ENCODE data around the gene NOS1.

NOS1 gene

DNA sequence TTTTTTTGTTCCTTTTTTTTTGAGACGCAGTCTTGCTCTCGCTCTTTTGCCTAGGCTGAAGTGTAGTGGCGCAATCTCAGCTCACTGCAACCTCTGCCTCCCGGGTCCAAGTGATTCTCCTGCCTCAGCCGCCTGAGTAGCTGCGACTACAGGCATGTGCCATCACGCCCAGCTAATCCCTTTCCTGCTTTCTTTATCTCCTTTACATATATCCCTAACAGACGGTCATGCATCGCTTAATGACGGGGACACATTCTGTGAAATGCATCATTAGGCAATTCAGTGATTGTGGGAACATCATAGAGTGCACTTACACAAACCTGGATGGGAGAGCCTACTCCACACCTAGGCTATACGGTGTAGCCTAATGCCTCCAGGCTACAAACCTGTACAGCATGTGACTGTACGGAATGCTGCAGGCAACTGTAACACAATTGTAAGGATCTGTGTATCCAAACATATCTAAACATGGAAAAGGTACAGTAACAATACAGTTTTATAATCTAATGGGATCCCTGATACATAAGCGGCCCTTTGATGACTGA, 32.8 kb downstream of the NOS1 start:
- DNase-seq, result no peak

GRCh38 chr12:117322428-117322827, 39.0 kb downstream of the NOS1 start:
- DNase-seq, result no peak

DNA sequence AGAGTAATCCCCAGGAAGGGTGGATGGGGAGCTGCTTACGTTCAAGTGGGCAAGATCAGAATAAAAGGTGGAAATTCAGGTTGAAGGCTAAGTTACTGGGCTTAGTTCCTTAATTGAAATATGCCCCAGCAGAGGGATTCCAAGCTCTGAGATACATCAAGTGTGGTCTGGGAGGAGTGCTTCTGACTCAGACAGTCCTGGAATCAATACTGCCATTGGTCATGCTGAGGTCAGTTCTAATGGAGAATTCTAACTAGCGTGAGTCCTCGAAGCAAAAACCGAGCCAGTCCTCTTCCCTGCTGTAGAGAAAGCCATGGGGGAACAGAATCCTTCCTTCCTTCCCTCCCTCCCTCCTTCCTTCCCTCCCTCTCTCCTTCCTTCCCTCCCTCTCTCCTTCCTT, 39.9 kb downstream of the NOS1 start:
- DNase-seq, result no peak

DNA sequence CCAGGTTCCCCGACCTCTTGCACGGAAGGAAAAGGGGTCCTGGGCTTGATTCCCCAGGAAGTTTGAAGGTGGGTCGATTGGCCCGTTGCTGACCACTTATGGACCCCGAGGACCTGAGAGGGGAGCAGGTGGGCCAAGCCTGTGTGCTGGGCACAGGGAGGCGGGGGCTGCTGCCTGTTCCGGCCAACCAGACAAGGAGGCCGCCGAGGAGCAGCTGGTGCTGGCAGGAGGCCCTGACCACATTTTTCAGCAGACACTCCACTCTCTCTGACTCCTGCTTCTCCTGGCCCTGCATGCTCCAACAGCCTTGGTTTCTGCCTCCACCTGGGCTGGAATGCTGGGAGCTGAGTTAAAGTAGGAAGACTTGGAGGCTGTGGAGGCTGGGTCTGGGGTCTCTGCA, 42.8 kb downstream of the NOS1 start:
- DNase-seq, result no peak

GRCh38 chr12:117316336-117316735, 45.1 kb downstream of the NOS1 start:
- no peak for DNase-seq

GRCh38 chr12:117313926-117314325, 47.5 kb downstream of the NOS1 start:
- no peak for DNase-seq

GRCh38 chr12:117312770-117313169, 48.7 kb downstream of the NOS1 start:
- DNase-seq, result no peak

- no peak for DNase-seq
Measured at GRCh38 chr12:117309276-117309925, 52.0 kb downstream of the NOS1 start.

DNA sequence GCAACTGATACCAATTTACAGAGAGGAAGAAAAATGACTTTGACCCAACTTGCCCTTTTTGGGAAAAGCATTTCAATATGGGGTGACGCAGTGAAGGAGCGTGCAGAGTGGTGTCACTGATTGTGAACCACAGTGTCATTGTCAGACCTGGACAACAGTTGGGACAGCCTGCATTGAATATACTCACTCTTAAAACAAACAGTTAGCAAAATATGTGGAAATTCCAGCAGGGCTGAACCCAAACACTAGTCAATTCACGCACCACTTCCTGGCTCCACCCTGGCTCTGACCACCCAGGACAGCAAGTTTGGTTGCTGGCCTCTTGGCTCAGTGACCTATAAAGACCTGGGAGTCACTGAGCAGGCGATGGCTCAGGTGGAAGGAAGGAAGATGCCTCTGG, 61.3 kb downstream of the NOS1 start:
- DNase-seq, result no peak

GRCh38 chr12:117298648-117299225, 62.7 kb downstream of the NOS1 start:
- DNase-seq, result no peak

- no peak for DNase-seq
Measured at GRCh38 chr12:117298191-117298590, 63.2 kb downstream of the NOS1 start.

- DNase-seq, result no peak
Measured at GRCh38 chr12:117294189-117294603, 67.2 kb downstream of the NOS1 start.

DNA sequence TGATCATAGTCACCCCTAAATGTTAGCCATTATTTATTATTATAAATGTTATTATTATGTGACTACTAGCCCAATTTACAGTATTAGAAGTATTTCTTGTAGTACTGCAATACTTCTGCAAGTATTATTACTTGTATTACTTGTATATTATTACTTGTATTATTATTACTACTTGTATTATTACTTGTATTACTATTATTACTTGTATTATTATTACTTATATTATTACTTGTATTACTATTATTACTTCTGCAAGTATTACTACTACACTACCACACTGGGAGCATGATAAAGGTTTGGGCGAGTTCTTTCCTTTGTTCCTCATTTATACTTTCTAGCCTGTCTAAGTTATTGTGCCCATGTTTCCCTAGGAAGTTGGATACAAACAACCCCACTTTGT, 67.9 kb downstream of the NOS1 start:
- no peak for DNase-seq

DNA sequence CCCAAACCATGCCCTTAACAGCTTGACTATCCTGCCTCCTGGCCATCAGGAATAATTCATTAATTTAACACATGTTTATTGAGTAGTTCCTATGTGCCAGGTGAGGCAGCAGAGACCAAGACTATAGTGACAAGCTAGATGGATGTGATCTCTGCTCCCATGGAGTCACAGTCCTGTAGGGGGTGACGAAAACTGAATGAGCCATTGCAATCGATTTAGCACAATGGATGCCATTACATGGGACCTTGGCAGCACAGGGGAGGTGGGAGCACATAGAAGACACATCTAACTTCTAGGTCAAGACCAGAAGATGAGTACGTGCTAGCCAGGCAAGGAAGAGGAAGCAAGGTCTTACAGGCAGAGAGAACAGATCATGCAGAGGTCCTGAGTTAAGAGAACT, 68.7 kb downstream of the NOS1 start:
- no peak for DNase-seq

GRCh38 chr12:117284140-117284539, 77.3 kb downstream of the NOS1 start:
- no peak for DNase-seq

GRCh38 chr12:117282490-117282889, 78.9 kb downstream of the NOS1 start:
- DNase-seq, result no peak

DNA sequence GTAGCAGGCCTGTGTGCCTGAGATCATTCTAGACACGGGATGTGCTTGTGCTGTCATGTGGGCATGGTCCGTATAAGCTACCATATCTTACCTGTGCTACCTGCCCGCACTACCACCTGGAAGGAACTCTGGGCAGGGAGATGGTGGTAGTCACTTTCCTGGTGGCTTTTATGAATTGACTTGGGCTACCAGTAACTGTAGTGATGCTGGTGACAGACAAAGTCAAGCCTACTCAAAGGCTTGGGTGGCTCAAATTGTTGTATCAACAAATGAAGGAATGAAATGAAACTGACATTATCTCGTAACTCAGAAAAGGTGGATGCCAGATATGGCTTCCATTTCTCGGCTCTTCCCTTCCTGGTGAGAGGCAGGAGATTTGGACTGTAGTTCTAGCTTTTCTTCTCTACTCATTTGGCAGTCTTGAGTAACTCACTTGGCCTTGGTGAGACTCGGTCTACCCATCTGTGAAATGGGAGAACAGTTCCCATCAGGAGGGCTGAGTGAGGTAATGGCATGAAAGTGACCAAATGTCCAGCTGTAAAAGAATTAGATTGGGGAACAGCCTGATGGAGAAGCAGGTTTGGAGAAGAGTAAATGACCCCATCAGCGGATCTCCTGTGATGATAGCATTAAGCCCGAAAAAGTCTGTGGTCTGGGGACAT, 81.3 kb downstream of the NOS1 start:
- DNase-seq, result no peak

DNA sequence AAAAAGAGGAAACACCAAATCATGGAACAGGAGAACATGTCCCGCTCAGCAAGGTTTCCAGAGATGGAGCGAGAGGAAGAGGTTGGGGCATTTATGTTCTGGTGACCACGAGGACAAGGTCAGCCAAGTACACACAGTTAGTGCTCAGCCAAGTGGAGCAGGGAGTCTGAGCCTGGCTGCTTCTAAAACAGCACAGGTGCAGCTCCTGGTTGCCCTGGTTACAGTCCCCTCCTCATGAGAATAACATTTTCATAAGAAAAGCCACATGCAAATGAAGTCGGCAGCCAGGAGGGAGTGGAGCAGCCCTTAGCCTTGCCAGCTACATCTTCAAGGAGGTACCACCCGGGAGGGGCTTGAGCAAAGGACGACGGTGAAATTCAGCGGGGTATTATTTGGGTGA, 81.8 kb downstream of the NOS1 start:
- no peak for DNase-seq

DNA sequence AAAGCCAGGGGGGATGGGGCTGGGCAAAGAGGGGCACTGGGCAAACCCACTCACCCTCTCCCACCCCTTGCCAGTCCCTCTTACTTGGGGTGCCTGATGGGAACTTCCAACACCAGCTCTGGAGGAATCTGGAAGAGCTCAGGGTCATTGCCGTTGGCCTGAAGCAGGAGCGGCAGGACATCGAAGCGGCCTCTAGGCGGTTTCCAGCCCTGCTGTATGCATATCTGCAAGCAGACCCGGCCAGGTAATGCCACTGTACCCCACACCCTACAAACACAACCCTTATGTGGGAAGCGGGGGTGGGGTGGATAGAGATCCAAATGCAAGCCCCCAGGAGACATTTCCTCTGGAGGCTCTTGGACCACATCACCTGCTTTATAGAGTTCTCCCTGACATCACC, 83.6 kb downstream of the NOS1 start:
- no peak for DNase-seq

- DNase-seq, result no peak
Measured at GRCh38 chr12:117273091-117273490, 88.3 kb downstream of the NOS1 start.

GRCh38 chr12:117272690-117273089, 88.7 kb downstream of the NOS1 start:
- no peak for DNase-seq

DNA sequence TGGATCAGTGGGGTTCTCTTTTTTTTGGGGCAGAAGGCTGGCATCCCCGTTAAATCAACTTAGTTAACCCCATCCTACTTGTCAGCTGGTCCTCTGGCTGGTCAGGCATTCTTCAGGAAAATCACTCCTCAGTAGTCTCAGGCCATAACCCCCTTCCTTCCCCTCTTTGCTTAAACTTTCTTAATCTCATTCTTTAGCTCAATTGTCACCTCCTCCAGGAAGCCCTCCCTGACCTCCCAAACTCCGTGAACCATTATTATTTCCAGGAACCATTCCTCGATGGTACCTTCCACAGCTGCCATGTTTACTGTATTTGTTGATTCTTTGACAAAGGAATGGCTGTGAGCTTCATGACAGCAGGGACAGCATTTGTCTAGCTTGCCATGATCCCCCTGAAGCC, 98.7 kb downstream of the NOS1 start:
- no peak for DNase-seq

DNA sequence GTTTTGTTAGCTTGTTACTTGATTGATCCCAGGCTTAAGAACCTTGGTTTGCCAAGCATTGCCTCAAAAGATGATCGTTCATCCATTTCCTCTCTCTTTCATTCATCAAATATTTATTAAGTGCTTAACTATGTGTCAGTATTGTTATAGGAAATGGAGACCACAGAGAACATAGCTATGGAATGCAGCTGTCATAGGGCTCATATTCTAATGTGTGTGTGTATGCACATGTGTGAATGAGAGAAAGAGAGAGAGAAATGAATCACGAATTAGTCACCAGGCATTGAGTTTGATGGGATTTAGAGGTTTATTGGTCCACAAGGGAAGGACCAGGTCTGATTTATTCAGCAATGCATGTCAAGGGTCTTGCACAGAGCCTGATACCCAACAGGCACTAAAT, 100.2 kb downstream of the NOS1 start:
- DNase-seq, result no peak

GRCh38 chr12:117255386-117255785, 106.0 kb downstream of the NOS1 start:
- DNase-seq, result no peak

Measured in activated CD8-positive, alpha-beta memory T cell treated with anti-CD3 and anti-CD28 coated beads, Interleukin-2, amount 50 U/mL, for 48 hours (primary cell).